ENCODE results near the gene SELENBP1. TPM values are rescaled to one million over a fixed set of nuclear protein-coding genes. Genes with fewer than 3 reads are reported as not detected.
A peak's percentile ranks its signal among the peaks of the same experiment; 100 is the strongest.

SELENBP1 gene
- total RNA-seq, 3 donors from 2014 or later (not counting 1 experiment from before 2014, with no cell fraction given), result not detected

- peaks cover 31% of the 10 kb centered on the region for H3K36me3 ChIP-seq (ENCODE audit: control insufficient read depth, insufficient read depth, low read length)
- H3K27me3 ChIP-seq (ENCODE audit: control insufficient read depth, insufficient read depth, low read length), result no peaks in the 10 kb centered on the region
- TF ChIP-seq CTCF (IDR thresholded peaks at IDR 0.05), result no peak
- no peaks in the 10 kb centered on the region for H3K9me3 Mint-ChIP-seq
- H3K9me3 ChIP-seq (ENCODE audit: control insufficient read depth, insufficient read depth, low read length), result no peaks in the 10 kb centered on the region
- H3K27ac Mint-ChIP-seq, result peak within 1 kb of the TSS; percentile 100
- DNase-seq, result peak; percentile 88 to 98
- H3K4me1 Mint-ChIP-seq, result peaks cover 31 to 32% of the 10 kb centered on the region in 2 donors
- H3K4me3 ChIP-seq (ENCODE audit: low read length), result peak within 1 kb of the TSS; percentile 56
- peak within 1 kb of the TSS; percentile 89 for H3K27ac ChIP-seq (ENCODE audit: low read length)
- H3K4me1 ChIP-seq (ENCODE audit: control insufficient read depth, insufficient read depth, low read length), result peaks cover 16% of the 10 kb centered on the region
- WGBS (ENCODE audit: insufficient coverage), result 0% methylated on average over 36 of the region's 38 CpGs
- H3K27me3 Mint-ChIP-seq (ENCODE audit: low read depth in 2 of 2), result no peaks in the 10 kb centered on the region
- peaks cover 10% of the 10 kb centered on the region for H3K36me3 Mint-ChIP-seq
- peak within 1 kb of the TSS; percentile 99 for H3K4me3 Mint-ChIP-seq
- intact Hi-C loops (cut with micrococcal nuclease), result loop anchor here (1.0 to 10.0 kb wide), 5 partner anchors 20 to 252 kb away; partner anchors contain the start of genes PI4KB, PSMB4 and VPS72
- peak; percentile 92 to 97 (median 92) for ATAC-seq
These were observed 25.6 kb downstream of the SELENBP1 start, which contains the start of gene RFX5 for GRCh38 chr1:151346769-151347522. TSS of gene RFX5 (minus strand) at chr1:151347252. CDS start at chr1:151346320, 932 bp downstream.

GRCh38 chr1:151346082-151346768 lies 26.3 kb downstream of the SELENBP1 start:
- peak overlapping the region; percentile 56 for H3K4me3 ChIP-seq (ENCODE audit: low read length)
- peak in 1 of 2 donors; percentile 36 for DNase-seq
- peaks cover 31 to 32% of the 10 kb centered on the region in 2 donors for H3K4me1 Mint-ChIP-seq

GRCh38 chr1:151344291-151344690 lies 28.2 kb downstream of the SELENBP1 start:
- H3K36me3 Mint-ChIP-seq, result peaks cover 10% of the 10 kb centered on the region
- no peak for TF ChIP-seq CTCF (IDR thresholded peaks at IDR 0.05)
- H3K27ac Mint-ChIP-seq, result peak overlapping the region; percentile 41 to 100
- Histone ChIP-seq H3K27ac (ENCODE audit: low read length) (no peak overlapping the region), H3K27me3 (ENCODE audit: control insufficient read depth, insufficient read depth, low read length) (no peaks in the 10 kb centered on the region), H3K4me3 (ENCODE audit: low read length) (no peak overlapping the region), H3K36me3 (ENCODE audit: control insufficient read depth, insufficient read depth, low read length) (peaks cover 38% of the 10 kb centered on the region), H3K9me3 (ENCODE audit: control insufficient read depth, insufficient read depth, low read length) (no peaks in the 10 kb centered on the region), H3K4me1 (ENCODE audit: control insufficient read depth, insufficient read depth, low read length) (peaks cover 16% of the 10 kb centered on the region)
- intact Hi-C loops (cut with micrococcal nuclease), result loop anchor here (10.0 kb wide), 1 partner anchor 249 kb away; no protein-coding TSS in a partner anchor
- H3K4me1 Mint-ChIP-seq, result peaks cover 32 to 41% of the 10 kb centered on the region in 2 donors
- DNase-seq (no peak), ATAC-seq (no peak)
- H3K27me3 Mint-ChIP-seq (ENCODE audit: low read depth in 2 of 2), result no peaks in the 10 kb centered on the region
- no peak overlapping the region for H3K4me3 Mint-ChIP-seq
- no peaks in the 10 kb centered on the region for H3K9me3 Mint-ChIP-seq
- WGBS (ENCODE audit: insufficient coverage), result 87% methylated on average over 6 of the region's 6 CpGs

More at GRCh38 chr1:151346082-151346768, 26.3 kb downstream of the SELENBP1 start:
- H3K36me3 Mint-ChIP-seq, result peaks cover 10% of the 10 kb centered on the region
- 41% methylated on average over 7 of the region's 7 CpGs for WGBS (ENCODE audit: insufficient coverage)
- intact Hi-C loops (cut with micrococcal nuclease), result loop anchor here (2.0 to 10.0 kb wide), 3 partner anchors 53 to 251 kb away; partner anchors contain the start of genes PSMB4 and VPS72
- H3K4me3 Mint-ChIP-seq, result peak overlapping the region; percentile 99
- peak overlapping the region; percentile 89 for H3K27ac ChIP-seq (ENCODE audit: low read length)
- no peaks in the 10 kb centered on the region for H3K9me3 Mint-ChIP-seq
- peak overlapping the region; percentile 100 for H3K27ac Mint-ChIP-seq
- no peaks in the 10 kb centered on the region for H3K27me3 ChIP-seq (ENCODE audit: control insufficient read depth, insufficient read depth, low read length)
- no peaks in the 10 kb centered on the region for H3K9me3 ChIP-seq (ENCODE audit: control insufficient read depth, insufficient read depth, low read length)
- H3K36me3 ChIP-seq (ENCODE audit: control insufficient read depth, insufficient read depth, low read length), result peaks cover 38% of the 10 kb centered on the region
- ATAC-seq, result no peak
- H3K4me1 ChIP-seq (ENCODE audit: control insufficient read depth, insufficient read depth, low read length), result peaks cover 16% of the 10 kb centered on the region
- no peak for TF ChIP-seq CTCF (IDR thresholded peaks at IDR 0.05)
- no peaks in the 10 kb centered on the region for H3K27me3 Mint-ChIP-seq (ENCODE audit: low read depth in 2 of 2)

All from natural killer cell (primary cell).